HCT116 (cell line): ENCODE data around the gene C1QL3. TPM values are rescaled to one million over a fixed set of nuclear protein-coding genes. Genes with fewer than 3 reads are reported as not detected.

Experiments used
- ATAC-seq: fragments of 200-7000 bp; cut with Tn5 transposase; 2 replicates; pipeline ENCODE4 v1.9.1; 2020; ENCODE audit warnings: mild to moderate bottlenecking, moderate library complexity
- BruUV-seq: library from RNA; stranded (reverse); fragments of 400-500 nt; replicated peaks from 2 replicates; lab custom pipeline; 2021; lab: Mats Ljungman, UMichigan
- CTCF ChIA-PET: fragments of 300-600 bp; sonication (Branson Sonifier 250); formaldehyde crosslinking; loops from one replicate; lab custom pipeline; 2021; ENCODE audit warnings: antibody characterized with exemption; lab: Charles Lee
- POLR2A ChIA-PET: fragments of 300-600, 350-600 bp; sonication (Branson Sonifier 250); formaldehyde crosslinking; loops from one replicate; lab custom pipeline; 2021; ENCODE audit warnings: antibody characterized with exemption; lab: Charles Lee
- RAD21 ChIA-PET, 2 experiments: fragments of 300-600 bp; sonication (Branson Sonifier 250); formaldehyde crosslinking; loops; one replicate each; lab custom pipeline; 2023; ENCODE audit warnings: low total read pairs in 2 of 2; ENCODE audit not compliant: uncharacterized antibody in 2 of 2, unreplicated experiment in 2 of 2, low non-redundant PET in 1 of 2; lab: Charles Lee
- DNase-seq: peaks from one replicate; pipeline ENCODE4 v3.0.0-alpha.2; 2010; ENCODE audit warnings: low read depth, low spot score
- H2AFZ ChIP-seq: fragments of 200-600 bp; shearing (Covaris generic), sonication (generic); 2 replicates; pipeline ENCODE4 v1.6.1; 2017; ENCODE audit warnings: low read depth, mixed run types, mixed read lengths, antibody characterized with exemption, low read length; ENCODE audit not compliant: poor library complexity, severe bottlenecking
- H3K27ac ChIP-seq: 2 replicates; pipeline ENCODE4 v1.5.1; 2012; ENCODE audit warnings: low read depth, low read length
- H3K27me3 ChIP-seq: fragments of 200-600 bp; sonication (generic); 2 replicates; pipeline ENCODE4 v1.6.1; 2016; ENCODE audit warnings: mixed run types, low read length, mixed read lengths; ENCODE audit not compliant: insufficient read depth
- H3K36me3 ChIP-seq, 2 experiments: fragments of 200-500 bp in 1 of 2; fragments of 200-600 bp in 1 of 2; sonication (Bioruptor generic) in 1 of 2; sonication (generic) in 1 of 2; 2 replicates each; pipeline versions ENCODE4 v1.5.1 to v1.6.1; 2014 to 2016; ENCODE audit warnings: low read length in 2 of 2, inconsistent platforms in 1 of 2, mixed read lengths in 1 of 2, mixed run types in 1 of 2; ENCODE audit not compliant: insufficient read depth in 2 of 2, control insufficient read depth in 1 of 2
- H3K4me1 ChIP-seq, 2 experiments: fragments of 200-600 bp in 1 of 2; sonication (generic) in 1 of 2; 2 replicates each; pipeline versions ENCODE4 v1.5.1 to v1.6.1; 2012 to 2017; ENCODE audit warnings: low read length in 2 of 2, inconsistent platforms in 1 of 2, mild to moderate bottlenecking in 1 of 2, mixed read lengths in 1 of 2, mixed run types in 1 of 2, moderate library complexity in 1 of 2; ENCODE audit not compliant: insufficient read depth in 2 of 2, control insufficient read depth in 1 of 2
- H3K4me2 ChIP-seq: fragments of 200-600 bp; sonication (generic); 2 replicates; pipeline ENCODE4 v1.6.1; 2017; ENCODE audit warnings: mixed run types, low read length, mixed read lengths
- H3K4me3 ChIP-seq, 2 experiments: fragments of 200-600 bp in 1 of 2; sonication (generic) in 1 of 2; replicated peaks in 1 of 2; 2 replicates each; pipeline ENCODE4 v1.5.1; 2011 to 2016; ENCODE audit warnings: low read length in 2 of 2, control low read depth in 1 of 2, low read depth in 1 of 2, mild to moderate bottlenecking in 1 of 2, mixed read lengths in 1 of 2, mixed run types in 1 of 2
- H3K79me2 ChIP-seq: fragments of 200-600 bp; sonication (generic); 2 replicates; pipeline ENCODE4 v1.6.1; 2017; ENCODE audit warnings: mild to moderate bottlenecking, mixed run types, low read length, moderate library complexity, mixed read lengths; ENCODE audit not compliant: insufficient read depth
- H3K9ac ChIP-seq: fragments of 200-600 bp; sonication (generic); 2 replicates; pipeline ENCODE4 v1.6.1; 2016; ENCODE audit warnings: low read length, mixed read lengths
- H3K9me2 ChIP-seq: fragments of 200-600 bp; sonication (generic), shearing (Covaris generic); 2 replicates; pipeline ENCODE4 v1.6.1; 2017; ENCODE audit warnings: mixed run types, mild to moderate bottlenecking, moderate library complexity; ENCODE audit not compliant: insufficient read depth
- H3K9me3 ChIP-seq, 2 experiments: fragments of 200-500 bp in 1 of 2; fragments of 200-600 bp in 1 of 2; sonication (Bioruptor generic) in 1 of 2; sonication (generic) in 1 of 2; 2 replicates each; pipeline ENCODE4 v1.6.1; 2014 to 2017; ENCODE audit warnings: low read length in 2 of 2, mixed read lengths in 2 of 2, inconsistent platforms in 1 of 2, low read depth in 1 of 2, mild to moderate bottlenecking in 1 of 2, mixed run types in 1 of 2, moderate library complexity in 1 of 2; ENCODE audit not compliant: control insufficient read depth in 1 of 2, insufficient read depth in 1 of 2
- H4K20me1 ChIP-seq: fragments of 200-600 bp; sonication (generic), shearing (Covaris generic); 2 replicates; pipeline ENCODE4 v1.6.1; 2017; ENCODE audit warnings: mixed run types, mild to moderate bottlenecking, moderate library complexity; ENCODE audit not compliant: insufficient read depth
- CBX3 ChIP-seq: IDR thresholded peaks from 2 replicates; pipeline ENCODE4 v1.6.1; 2012; ENCODE audit warnings: low read depth
- CEBPB ChIP-seq: IDR thresholded peaks from 2 replicates; pipeline ENCODE4 v1.6.1; 2012; ENCODE audit warnings: low read depth
- EGR1 ChIP-seq: IDR thresholded peaks from 2 replicates; pipeline ENCODE4 v1.6.1; 2012; ENCODE audit warnings: low read depth
- EZH2 ChIP-seq: fragments of 200-600 bp; sonication (generic); IDR thresholded peaks from 2 replicates; pipeline ENCODE4 v1.6.1; 2017; ENCODE audit warnings: antibody characterized with exemption, mixed run types
- JUND ChIP-seq: IDR thresholded peaks from 2 replicates; pipeline ENCODE4 v1.6.1; 2012
- POLR2A ChIP-seq: IDR thresholded peaks from 2 replicates; pipeline ENCODE4 v1.7.0; 2011; ENCODE audit warnings: borderline replicate concordance; ENCODE audit not compliant: insufficient read depth, insufficient read length; ENCODE audit errors: extremely low read depth
- RAD21 ChIP-seq: IDR thresholded peaks from 2 replicates; pipeline ENCODE4 v1.6.1; 2012; ENCODE audit warnings: low read depth, mild to moderate bottlenecking
- SIN3A ChIP-seq: IDR thresholded peaks from 2 replicates; pipeline ENCODE4 v1.6.1; 2012; ENCODE audit warnings: low read depth
- SP1 ChIP-seq: IDR thresholded peaks from 2 replicates; pipeline ENCODE4 v1.6.1; 2012; ENCODE audit warnings: low read depth
- SRF ChIP-seq: IDR thresholded peaks from 2 replicates; pipeline ENCODE4 v1.6.1; 2012; ENCODE audit warnings: low read depth
- ZNF274 ChIP-seq: fragments of 200-500 bp; sonication (Bioruptor generic); IDR thresholded peaks from 2 replicates; pipeline ENCODE4 v1.6.1; 2014; ENCODE audit warnings: mild to moderate bottlenecking, low read depth, low read length, inconsistent platforms
- intact Hi-C: fragments of 100-400 bp; cut with micrococcal nuclease; formaldehyde crosslinking; loops from 2 replicates; pipeline ENCODE4 v1.10.0; 2022
- total RNA-seq: library from RNA; stranded (reverse); gene quantifications from one replicate; pipeline ENCODE4 v1.2.1, GENCODE V29; 2021; ENCODE audit not compliant: unreplicated experiment
- TF ChIP-seq, protein P1 (sequence below): IDR thresholded peaks from 2 replicates; pipeline ENCODE4 v1.6.1; 2012

Gene C1QL3
- total RNA-seq, 1 experiment from 2014 or later, result not detected

DNA sequence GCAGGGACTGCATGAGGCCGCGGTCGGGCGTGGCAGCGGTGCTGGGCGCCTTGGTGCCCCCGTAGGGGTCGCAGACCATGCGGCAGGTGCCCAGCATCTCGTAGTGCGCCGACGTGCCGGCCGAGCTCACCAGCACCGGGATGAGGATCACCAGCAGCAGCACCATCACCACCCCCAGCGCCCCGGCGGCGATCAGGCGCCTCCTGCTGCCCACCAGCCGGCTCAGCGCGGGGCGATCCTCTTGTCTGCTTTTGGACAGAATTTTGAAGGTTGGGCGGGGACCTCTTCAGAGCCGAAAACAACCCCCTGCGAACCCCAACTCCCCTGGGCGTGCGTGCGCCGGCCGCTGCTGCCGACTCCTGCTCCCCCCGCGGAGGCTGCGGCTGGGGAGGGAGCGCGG lies 779 bp downstream of the C1QL3 start:
- H3K9ac ChIP-seq, result no peak overlapping the region
- CTCF ChIA-PET, result no interaction called here
- no peak for DNase-seq
- POLR2A ChIA-PET, result no interaction called here
- no peak overlapping the region for H3K4me3 ChIP-seq
- RAD21 ChIA-PET, result no interaction called here
- no TSS peak for BruUV-seq
- ATAC-seq, result no peak
- H4K20me1 ChIP-seq, result no peaks in the 10 kb centered on the region
- no peaks in the 10 kb centered on the region for H3K9me2 ChIP-seq
- H3K36me3 ChIP-seq, result no peaks in the 10 kb centered on the region
- H2AFZ ChIP-seq, result no peak overlapping the region
- H3K4me1 ChIP-seq, result no peaks in the 10 kb centered on the region
- intact Hi-C loops, result no loop called here
- no peaks in the 10 kb centered on the region for H3K9me3 ChIP-seq
- H3K27me3 ChIP-seq, result no peaks in the 10 kb centered on the region
- TF ChIP-seq ZNF274, result no peak
- TF ChIP-seq POLR2A, result no peak
- no peak for TF ChIP-seq RAD21
- no peak for TF ChIP-seq CBX3
- no peak for TF ChIP-seq EZH2
- TF ChIP-seq SIN3A, result no peak
- TF ChIP-seq EGR1, result no peak
- no peak for TF ChIP-seq SRF
- TF ChIP-seq SP1, result no peak
- no peak for TF ChIP-seq JUND
- TF ChIP-seq, protein P1, sequence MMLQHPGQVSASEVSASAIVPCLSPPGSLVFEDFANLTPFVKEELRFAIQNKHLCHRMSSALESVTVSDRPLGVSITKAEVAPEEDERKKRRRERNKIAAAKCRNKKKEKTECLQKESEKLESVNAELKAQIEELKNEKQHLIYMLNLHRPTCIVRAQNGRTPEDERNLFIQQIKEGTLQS, result no peak
- TF ChIP-seq CEBPB, result no peak
- no peaks in the 10 kb centered on the region for H3K79me2 ChIP-seq
- H3K4me2 ChIP-seq, result no peak overlapping the region
- H3K27ac ChIP-seq, result no peak overlapping the region
